ENCODE measurements around the gene CXCL6. TPM values are rescaled to one million over a fixed set of nuclear protein-coding genes. Genes with fewer than 3 reads are reported as not detected.
A peak's percentile ranks its signal among the peaks of the same experiment; 100 is the strongest.

Gene CXCL6
- total RNA-seq, 1 donor from 2014 or later, result 0.26 TPM

GRCh38 chr4:73867783-73868182 is 31.3 kb downstream of the CXCL6 start:
- no peak for DNase-seq (ENCODE audit: low read depth in 2 of 2)

DNA sequence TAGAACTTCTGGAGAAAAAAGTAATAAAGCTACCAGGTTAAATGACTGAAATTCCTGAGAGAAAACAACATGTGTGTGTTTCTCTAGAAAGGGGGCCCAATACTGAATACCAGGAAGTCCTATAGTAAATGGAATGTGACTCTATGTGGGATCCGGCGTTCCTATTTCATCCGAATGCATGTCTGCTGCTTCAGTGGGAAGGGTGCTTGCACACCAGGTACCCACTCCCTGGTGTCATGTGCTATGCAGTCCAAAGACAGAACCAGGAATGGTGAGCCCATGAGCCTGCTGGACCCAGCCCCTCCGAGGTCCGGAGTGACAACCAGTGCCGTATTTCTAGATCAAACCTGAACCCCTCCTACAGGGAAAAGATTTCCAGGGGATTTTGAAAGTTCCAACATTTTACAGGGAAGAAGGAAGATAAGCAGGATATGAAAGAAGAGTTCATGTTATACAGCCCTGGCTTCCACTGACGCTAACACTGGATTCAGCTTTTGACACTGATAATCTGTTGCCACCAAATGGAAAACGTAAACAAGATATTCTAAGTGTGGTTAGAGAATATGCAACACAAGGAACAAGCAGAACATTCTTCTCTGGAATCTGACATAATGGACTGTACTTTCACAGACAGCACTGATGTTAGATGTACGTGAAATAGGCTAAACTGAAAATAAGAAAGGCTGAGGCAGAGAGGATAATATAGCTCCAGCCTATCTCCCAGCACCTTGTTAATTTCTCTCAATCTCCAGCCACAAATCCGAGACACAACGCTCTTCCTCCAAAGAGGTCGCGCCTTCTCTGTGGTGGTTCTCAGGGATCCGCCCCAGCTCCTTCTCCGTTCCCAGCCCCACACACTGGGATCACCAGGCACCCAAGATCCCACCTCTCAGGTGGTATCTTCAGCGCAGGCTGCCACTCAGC is 32.0 kb downstream of the CXCL6 start:
- no peak for DNase-seq (ENCODE audit: low read depth in 2 of 2)

GRCh38 chr4:73869130-73870055 is 32.9 kb downstream of the CXCL6 start, which contains the start of gene CXCL1:
Gene CXCL1, plus strand, starts transcription at chr4:73869393. Its CDS starts 78 bp downstream, at chr4:73869471.
- peak in 1 of 2 donors; percentile 57 for DNase-seq (ENCODE audit: low read depth in 2 of 2)

DNA sequence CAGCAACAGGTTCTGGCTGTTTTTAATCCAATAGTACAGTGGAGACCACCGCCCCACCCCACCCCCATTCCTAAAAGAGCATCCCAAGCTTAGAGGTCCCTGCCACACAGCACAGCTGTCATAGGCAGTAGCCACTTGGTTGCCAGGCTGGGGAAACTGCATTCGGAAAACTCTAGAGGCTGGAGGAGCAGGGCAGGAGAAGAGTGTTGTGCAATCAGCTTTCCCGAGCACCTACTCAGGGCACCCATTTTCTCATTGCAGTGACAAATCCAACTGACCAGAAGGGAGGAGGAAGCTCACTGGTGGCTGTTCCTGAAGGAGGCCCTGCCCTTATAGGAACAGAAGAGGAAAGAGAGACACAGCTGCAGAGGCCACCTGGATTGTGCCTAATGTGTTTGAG is 33.8 kb downstream of the CXCL6 start:
- no peak for DNase-seq (ENCODE audit: low read depth in 2 of 2)

DNA sequence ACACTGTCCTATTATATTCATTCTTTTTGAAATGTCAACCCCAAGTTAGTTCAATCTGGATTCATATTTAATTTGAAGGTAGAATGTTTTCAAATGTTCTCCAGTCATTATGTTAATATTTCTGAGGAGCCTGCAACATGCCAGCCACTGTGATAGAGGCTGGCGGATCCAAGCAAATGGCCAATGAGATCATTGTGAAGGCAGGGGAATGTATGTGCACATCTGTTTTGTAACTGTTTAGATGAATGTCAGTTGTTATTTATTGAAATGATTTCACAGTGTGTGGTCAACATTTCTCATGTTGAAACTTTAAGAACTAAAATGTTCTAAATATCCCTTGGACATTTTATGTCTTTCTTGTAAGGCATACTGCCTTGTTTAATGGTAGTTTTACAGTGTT is 34.3 kb downstream of the CXCL6 start:
- no peak for DNase-seq (ENCODE audit: low read depth in 2 of 2)

- DNase-seq (ENCODE audit: low read depth in 2 of 2), result no peak
Measured at GRCh38 chr4:73871511-73872310, 35.2 kb downstream of the CXCL6 start.

- peak in 1 of 2 donors; percentile 36 for DNase-seq (ENCODE audit: low read depth in 2 of 2)
Measured at GRCh38 chr4:73872316-73873108, 36.0 kb downstream of the CXCL6 start.

DNA sequence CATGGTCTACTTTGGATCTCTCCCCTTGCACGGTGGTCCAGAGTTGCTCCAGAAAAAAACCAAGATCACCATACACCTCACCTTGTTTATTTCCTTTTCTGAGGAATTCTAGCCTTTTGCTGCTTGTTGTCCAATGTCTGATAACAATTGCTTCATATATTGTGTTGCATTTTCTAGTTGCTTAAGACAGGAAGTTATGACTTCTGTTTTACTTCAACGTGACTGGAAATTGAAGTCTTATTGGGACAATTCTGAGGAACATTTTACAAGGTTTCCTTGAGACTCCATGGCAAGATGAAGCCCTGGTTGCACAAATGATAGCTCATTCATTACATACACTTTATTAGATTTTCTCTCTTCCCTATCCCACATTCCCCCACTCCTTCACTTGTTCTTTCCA is 37.9 kb downstream of the CXCL6 start:
- no peak for DNase-seq (ENCODE audit: low read depth in 2 of 2)

GRCh38 chr4:73875401-73875800 is 38.9 kb downstream of the CXCL6 start:
- no peak for DNase-seq (ENCODE audit: low read depth in 2 of 2)

- no peak for DNase-seq (ENCODE audit: low read depth in 2 of 2)
Measured at GRCh38 chr4:73883306-73883705, 46.8 kb downstream of the CXCL6 start.

DNA sequence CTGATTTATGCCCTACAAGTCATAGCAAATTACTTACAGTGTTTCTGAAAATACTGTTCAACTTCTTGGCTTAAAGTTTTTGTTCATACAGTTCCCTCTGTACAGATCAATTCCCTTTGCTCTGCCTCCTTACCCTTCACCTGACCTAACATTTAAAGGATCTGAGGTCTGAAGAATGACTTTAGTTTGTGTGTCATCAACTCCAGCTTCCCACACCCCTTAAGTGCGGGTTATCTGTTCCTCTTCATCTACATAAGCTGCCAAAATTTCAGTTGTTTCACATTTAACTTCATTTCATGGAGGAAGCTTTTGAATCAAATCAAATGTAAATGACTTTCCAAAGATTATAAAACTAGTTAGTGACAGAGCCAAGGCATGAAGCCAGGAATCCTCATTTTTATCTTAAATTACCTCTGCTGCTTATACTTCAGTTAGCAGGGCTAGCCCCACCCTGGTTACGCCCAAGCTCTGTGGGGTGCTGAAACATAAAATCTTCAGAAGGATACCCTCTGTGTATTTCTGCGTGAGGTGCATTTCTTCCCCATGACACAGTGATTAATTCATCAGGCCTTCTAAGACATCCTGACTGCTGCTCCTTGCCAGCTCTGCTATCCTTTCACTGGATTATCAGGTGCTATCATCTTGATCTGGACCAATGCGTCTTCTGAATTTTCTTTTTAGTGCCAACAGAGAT is 49.2 kb downstream of the CXCL6 start:
- no peak for DNase-seq (ENCODE audit: low read depth in 2 of 2)

Other genes starting within 250 kb of the CXCL6 start
- gene RASSF6, start 216.2 kb upstream of the CXCL6 start, total RNA-seq, result not detected in 2 replicates
- 35.7 and 48.3 TPM in 2 replicates for gene CXCL8, start 96.1 kb upstream of the CXCL6 start, total RNA-seq
- gene PF4V1, start 16.6 kb downstream of the CXCL6 start, total RNA-seq, result not detected in 2 replicates
- 5.6 and 18.0 TPM in 2 replicates for gene CXCL1, start 32.7 kb downstream of the CXCL6 start, total RNA-seq
- not detected in 2 replicates for gene PF4, start 145.3 kb downstream of the CXCL6 start, total RNA-seq
- not detected in 2 replicates for gene PPBP, start 151.5 kb downstream of the CXCL6 start, total RNA-seq
- 0.13 TPM in 2 replicates for gene CXCL5, start 162.0 kb downstream of the CXCL6 start, total RNA-seq
- under 0.01 and 0.13 TPM in 2 replicates for gene CXCL3, start 202.0 kb downstream of the CXCL6 start, total RNA-seq